NCI-H526 (cell line): ENCODE measurements around the gene SKIC2.

ENCODE experiments used
- DNase-seq, 2 experiments: peaks; one replicate each; lab custom pipeline; 2025; lab: John Stamatoyannopoulos, UW

Gene SKIC2

GRCh38 chr6:31945507-31946369, 13.2 kb upstream of the SKIC2 start, which contains the start of gene CFB:
Gene CFB, plus strand, starts transcription at chr6:31946095. Its CDS starts 127 bp downstream, at chr6:31946222.
- DNase-seq: no peak

- no peak for DNase-seq
These were observed 12.5 kb upstream of the SKIC2 start for GRCh38 chr6:31946370-31946885.

DNA sequence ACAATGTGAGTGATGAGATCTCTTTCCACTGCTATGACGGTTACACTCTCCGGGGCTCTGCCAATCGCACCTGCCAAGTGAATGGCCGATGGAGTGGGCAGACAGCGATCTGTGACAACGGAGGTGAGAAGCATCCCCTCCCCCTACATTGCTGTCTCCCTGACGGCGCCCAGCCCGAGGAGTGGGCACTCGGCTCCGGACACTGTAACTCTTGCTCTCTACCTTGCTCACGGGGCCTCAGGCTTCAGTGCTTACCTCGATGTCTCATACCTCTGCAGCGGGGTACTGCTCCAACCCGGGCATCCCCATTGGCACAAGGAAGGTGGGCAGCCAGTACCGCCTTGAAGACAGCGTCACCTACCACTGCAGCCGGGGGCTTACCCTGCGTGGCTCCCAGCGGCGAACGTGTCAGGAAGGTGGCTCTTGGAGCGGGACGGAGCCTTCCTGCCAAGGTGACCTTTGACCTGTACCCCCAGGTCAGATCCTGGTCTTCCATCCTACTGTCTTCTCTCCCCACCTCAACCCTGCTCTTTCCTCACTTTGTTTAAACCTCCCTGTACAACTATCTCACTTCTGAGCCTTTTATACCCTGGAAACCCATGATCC, 11.8 kb upstream of the SKIC2 start:
- DNase-seq: no peak

- no peak for DNase-seq
These were observed 11.1 kb upstream of the SKIC2 start for GRCh38 chr6:31947864-31948263.

- no peak for DNase-seq
These were observed 10.7 kb upstream of the SKIC2 start for GRCh38 chr6:31948306-31948705.

GRCh38 chr6:31948753-31949413, 10.1 kb upstream of the SKIC2 start:
- no peak for DNase-seq

DNA sequence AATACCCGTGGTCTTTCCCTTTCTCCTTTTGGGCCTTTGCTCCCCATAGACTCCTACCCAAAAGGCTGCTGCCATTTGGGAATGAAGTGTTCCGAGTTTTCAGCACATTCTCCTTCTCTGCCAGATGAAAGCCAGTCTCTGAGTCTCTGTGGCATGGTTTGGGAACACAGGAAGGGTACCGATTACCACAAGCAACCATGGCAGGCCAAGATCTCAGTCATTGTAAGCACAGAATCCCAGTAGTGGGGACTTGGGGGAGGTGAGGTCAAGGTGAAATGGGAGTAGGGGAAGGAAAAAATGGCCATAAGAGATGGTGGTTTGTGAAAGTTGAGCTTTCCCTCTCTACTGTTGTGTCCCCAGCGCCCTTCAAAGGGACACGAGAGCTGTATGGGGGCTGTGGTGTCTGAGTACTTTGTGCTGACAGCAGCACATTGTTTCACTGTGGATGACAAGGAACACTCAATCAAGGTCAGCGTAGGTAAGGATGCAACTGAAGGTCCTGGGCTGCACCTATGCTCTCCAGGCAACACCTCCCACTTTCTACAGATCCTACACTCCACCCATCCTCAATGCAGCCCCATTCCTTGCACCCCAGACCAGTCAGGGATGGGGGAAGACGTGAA, 8.9 kb upstream of the SKIC2 start:
- no peak for DNase-seq

- DNase-seq: peak in 1 of 2 experiments; percentile 38
These were observed 6.7 kb upstream of the SKIC2 start for GRCh38 chr6:31952140-31952805.

- DNase-seq: no peak
These were observed 6.1 kb upstream of the SKIC2 start for GRCh38 chr6:31952890-31953289.

DNA sequence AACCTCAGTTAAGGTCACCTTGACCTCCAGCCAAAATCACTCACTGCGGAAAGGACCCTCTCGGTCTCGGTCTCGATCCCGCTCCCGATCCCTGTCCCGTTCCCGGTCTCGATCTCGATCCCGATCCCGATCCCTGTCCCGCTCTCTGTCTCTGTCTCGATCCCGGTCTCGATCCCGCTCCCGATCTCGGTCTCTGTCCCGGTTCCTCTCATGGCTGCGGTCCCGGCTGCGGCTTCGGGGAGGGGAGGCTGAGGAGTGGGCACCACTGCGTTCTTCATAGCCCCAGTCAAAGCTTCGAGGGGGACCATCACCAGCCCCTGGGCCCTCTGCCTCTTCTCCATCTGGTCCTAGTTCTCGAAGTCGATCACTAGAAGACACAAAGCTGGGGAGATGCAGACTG, 4.5 kb upstream of the SKIC2 start:
- no peak for DNase-seq

DNA sequence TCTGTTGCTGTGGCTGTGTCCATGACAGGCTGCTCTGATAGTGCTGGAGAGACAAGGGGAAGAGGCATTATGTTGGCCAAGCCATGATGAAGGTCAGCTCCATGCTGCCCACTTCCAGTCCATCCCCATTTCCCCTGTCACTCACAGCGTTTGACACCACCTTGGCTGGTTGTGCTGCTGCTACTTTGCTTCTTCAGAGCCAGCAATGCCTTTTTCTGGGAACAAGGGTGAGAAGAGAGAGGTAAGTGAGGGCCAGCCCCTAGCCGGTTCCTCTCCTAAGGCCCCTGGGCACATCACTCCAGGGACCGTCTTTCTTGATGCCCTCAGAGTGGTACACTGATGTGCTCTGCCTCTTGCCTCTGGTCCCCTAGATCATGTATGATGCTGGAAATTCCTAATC, 2.2 kb upstream of the SKIC2 start:
- no peak for DNase-seq

DNA sequence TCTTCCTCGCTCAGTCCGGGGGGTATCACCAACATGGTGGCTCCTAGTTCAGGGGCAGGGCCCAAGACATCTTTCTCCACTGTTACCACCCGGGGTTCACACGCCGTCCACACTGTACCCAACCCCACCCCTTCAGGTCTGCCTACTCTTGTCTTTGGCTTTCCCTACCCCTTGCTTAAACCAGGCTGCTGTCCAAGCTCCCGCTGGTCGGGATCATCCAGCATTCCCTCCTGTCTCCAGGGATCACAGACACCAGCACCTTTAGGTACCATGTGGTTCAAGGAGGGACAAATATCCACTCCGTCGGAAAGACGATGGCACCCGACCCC, 599 bp upstream of the SKIC2 start:
- DNase-seq: no peak

DNA sequence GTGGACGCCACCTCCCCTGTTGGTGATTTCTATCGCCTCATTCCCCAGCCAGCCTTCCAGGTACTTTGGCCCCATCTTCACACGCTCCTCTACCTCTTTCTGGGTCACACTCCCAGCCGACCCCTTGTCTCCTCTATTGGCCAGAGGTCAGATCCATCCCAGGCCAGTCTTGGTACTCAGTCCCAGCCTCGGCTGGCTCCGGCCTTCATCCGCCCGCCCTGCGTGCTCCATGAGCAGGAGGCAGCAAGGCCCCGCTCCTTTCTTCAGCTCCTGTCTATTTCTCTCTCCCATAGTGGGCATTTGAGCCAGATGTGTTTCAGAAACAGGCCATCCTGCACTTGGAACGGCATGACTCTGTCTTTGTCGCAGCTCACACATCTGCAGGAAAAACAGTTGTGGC, 2.6 kb downstream of the SKIC2 start:
- no peak for DNase-seq

GRCh38 chr6:31963921-31964320, 4.9 kb downstream of the SKIC2 start:
- no peak for DNase-seq

- no peak for DNase-seq
These were observed 6.7 kb downstream of the SKIC2 start for GRCh38 chr6:31965700-31966099.

DNA sequence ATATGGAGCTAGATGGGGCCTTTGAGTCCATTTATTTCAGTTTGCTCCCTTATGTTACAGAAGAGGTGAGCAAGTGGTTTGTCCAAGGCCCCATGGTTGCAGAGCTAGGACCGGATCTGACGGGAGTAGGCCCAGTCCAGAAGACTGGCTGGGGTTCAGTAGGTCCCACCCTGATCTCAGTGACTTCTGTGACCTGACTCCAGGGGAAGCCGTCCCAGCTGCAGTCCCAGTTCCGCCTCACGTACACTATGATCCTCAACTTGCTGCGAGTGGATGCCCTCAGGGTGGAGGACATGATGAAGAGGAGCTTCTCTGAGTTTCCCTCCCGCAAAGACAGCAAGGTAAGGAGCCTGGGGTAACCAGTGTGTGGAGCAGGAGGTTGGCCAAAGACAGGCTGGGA, 7.5 kb downstream of the SKIC2 start:
- no peak for DNase-seq

- DNase-seq: no peak
These were observed 8.3 kb downstream of the SKIC2 start for GRCh38 chr6:31966997-31967925.

DNA sequence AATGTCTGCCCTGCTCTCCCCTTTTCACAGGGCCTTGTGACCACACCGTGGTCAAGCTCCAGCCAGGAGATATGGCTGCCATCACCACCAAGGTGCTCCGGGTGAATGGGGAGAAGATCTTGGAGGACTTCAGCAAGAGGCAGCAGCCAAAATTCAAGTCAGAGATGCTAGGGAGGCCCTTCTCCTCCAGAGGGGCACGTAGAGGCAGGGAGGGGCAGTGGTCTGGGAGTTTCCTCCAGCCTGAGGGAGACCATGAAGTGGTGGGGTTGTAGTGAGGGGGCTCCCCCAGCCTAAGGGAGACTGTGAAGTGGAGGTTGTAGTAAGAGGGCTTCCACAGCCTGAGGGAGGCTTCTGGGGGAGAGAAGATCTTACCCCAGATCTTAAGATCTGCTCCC, 8.9 kb downstream of the SKIC2 start:
- no peak for DNase-seq

DNA sequence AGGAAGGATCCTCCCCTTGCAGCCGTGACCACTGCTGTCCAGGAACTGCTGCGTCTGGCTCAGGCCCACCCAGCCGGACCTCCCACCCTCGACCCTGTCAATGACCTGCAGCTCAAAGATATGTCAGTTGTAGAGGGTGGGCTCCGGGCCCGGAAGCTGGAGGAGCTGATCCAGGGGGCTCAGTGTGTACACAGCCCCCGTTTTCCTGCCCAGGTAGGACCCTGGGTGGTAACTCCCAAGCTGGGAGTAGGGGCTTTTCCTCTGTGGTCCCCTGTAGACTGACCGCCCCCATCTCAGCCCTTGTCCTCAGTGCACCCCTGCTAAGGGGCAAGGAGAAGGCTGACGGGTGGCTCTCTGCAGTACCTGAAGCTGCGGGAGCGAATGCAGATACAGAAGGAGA, 9.4 kb downstream of the SKIC2 start:
- no peak for DNase-seq

DNA sequence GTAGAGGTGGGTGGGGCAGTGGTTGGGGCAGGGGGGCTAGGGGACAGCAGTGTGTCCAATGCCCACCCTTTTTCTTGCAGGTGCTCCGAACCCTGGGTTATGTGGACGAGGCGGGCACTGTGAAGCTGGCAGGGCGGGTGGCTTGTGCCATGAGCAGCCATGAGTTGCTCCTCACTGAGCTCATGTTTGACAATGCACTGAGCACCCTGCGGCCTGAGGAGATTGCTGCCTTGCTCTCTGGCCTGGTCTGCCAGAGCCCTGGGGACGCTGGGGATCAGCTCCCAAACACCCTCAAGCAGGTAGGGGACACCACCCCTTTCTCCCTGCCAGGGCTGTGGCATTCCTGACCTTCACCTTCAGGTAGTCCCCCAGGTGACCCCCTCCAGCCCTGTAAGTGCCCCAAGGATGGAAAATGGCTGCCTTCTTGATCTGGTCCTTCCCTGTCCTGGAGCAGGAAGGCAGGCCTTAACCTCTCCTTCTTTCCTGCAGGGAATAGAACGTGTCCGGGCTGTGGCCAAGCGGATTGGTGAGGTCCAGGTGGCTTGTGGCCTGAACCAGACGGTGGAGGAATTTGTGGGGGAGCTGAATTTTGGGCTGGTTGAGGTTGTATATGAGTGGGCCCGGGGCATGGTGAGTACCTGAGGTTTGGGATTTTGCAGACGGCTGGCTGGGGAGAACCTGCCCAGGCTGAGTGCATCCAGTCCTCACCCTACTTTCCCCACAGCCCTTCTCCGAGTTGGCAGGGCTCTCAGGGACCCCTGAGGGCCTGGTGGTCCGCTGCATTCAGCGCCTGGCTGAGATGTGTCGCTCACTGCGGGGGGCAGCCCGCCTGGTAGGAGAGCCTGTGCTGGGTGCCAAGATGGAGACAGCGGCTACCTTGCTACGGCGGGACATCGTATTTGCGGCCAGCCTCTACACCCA, 10.1 kb downstream of the SKIC2 start:
- DNase-seq: no peak
